Small intestine (tissue), 7 donors: ENCODE data around the gene IL17REL. TPM values are rescaled to one million over a fixed set of nuclear protein-coding genes. Genes with fewer than 3 reads are reported as not detected.
A peak's percentile ranks its signal among the peaks of the same experiment; 100 is the strongest.

ENCODE experiments used
- DNase-seq, 2 donors: peaks; one replicate each; pipeline versions ENCODE4 v3.0.0 to v3.0.0-alpha.2; 2013
- FAIRE-seq: peaks from 2 replicates; lab custom pipeline; 2012; peaks lifted over from hg19 to GRCh38; lab: Jason Lieb, UNC
- H3K27ac ChIP-seq, 3 donors: one replicate each; pipeline ENCODE4 v1.5.1; 2013; ENCODE audit warnings: low read length in 2 of 3, mild to moderate bottlenecking in 2 of 3, control low read depth in 1 of 3, inconsistent platforms in 1 of 3, low read depth in 1 of 3, moderate library complexity in 1 of 3
- H3K27me3 ChIP-seq, 3 donors: one replicate each; pipeline ENCODE4 v1.6.1; 2013; ENCODE audit warnings: low read length in 3 of 3, inconsistent platforms in 1 of 3; ENCODE audit not compliant: control insufficient read depth in 3 of 3, insufficient read depth in 3 of 3
- H3K36me3 ChIP-seq, 3 donors: one replicate each; pipeline ENCODE4 v1.6.1; 2013; ENCODE audit warnings: low read length in 3 of 3, inconsistent platforms in 1 of 3, low read depth in 1 of 3, mild to moderate bottlenecking in 1 of 3, moderate library complexity in 1 of 3; ENCODE audit not compliant: control insufficient read depth in 3 of 3, insufficient read depth in 2 of 3
- H3K4me1 ChIP-seq, 3 donors: one replicate each; pipeline ENCODE4 v1.6.1; 2013; ENCODE audit warnings: low read length in 2 of 3, inconsistent platforms in 1 of 3, low read depth in 1 of 3, mild to moderate bottlenecking in 1 of 3, moderate library complexity in 1 of 3; ENCODE audit not compliant: control insufficient read depth in 3 of 3, insufficient read depth in 2 of 3
- H3K4me3 ChIP-seq, 3 donors: one replicate each; pipeline ENCODE4 v1.5.1; 2013; ENCODE audit warnings: low read length in 3 of 3, control low read depth in 1 of 3, inconsistent platforms in 1 of 3, low read depth in 1 of 3, mild to moderate bottlenecking in 1 of 3, moderate library complexity in 1 of 3
- H3K9me3 ChIP-seq, 2 donors: one replicate each; pipeline ENCODE4 v1.6.1; 2013; ENCODE audit warnings: low read depth in 1 of 2, low read length in 1 of 2; ENCODE audit not compliant: control insufficient read depth in 2 of 2, insufficient read depth in 1 of 2
- WGBS, 3 donors: extraction: QIAGEN DNeasy Blood & Tissue Kit; methylation state at CpG; one replicate each; pipeline ENCODE4 v1.1.7; 2013; 5-methylcytosine and 5-hydroxymethylcytosine counted together
- polyA plus RNA-seq, 4 donors: library from polyadenylated mRNA; stranded (reverse) in 3 of 4; unstranded in 1 of 4; fragments of 200-250 nt in 3 of 4; fragments of 120-200 nt in 1 of 4; gene quantifications; one replicate each; pipeline versions ENCODE4 v1.2.1 to v1.2.3, GENCODE V29; 2013
- donor health status: healthy with polysubstance abuse.
- donor health status: control.
- donor health status: control.
- donor health status: Bipolar disorder and iron deficiency.
- donor health status: healthy.

IL17REL gene
- polyA plus RNA-seq, 4 donors = 0.27 to 0.65 (median 0.49) TPM; not detected in 1

- Histone ChIP-seq H3K36me3 (no peaks in the 10 kb centered on the region), H3K4me3 (no peak overlapping the region), H3K9me3 (no peaks in the 10 kb centered on the region), H3K27me3 (no peaks in the 10 kb centered on the region), H3K4me1 (peaks cover 3 to 77% (median 4%) of the 10 kb centered on the region in 3 donors), H3K27ac (peak overlapping the region in 2 of 3 donors; percentile 95 to 96)
- DNase-seq = no peak
- 48 to 68% (median 56%) methylated on average over 18 to 20 of the region's 20 CpGs for WGBS, 3 donors
- no peak for FAIRE-seq
These were observed 59.4 kb downstream of the IL17REL start for GRCh38 chr22:49953027-49953679.

DNA sequence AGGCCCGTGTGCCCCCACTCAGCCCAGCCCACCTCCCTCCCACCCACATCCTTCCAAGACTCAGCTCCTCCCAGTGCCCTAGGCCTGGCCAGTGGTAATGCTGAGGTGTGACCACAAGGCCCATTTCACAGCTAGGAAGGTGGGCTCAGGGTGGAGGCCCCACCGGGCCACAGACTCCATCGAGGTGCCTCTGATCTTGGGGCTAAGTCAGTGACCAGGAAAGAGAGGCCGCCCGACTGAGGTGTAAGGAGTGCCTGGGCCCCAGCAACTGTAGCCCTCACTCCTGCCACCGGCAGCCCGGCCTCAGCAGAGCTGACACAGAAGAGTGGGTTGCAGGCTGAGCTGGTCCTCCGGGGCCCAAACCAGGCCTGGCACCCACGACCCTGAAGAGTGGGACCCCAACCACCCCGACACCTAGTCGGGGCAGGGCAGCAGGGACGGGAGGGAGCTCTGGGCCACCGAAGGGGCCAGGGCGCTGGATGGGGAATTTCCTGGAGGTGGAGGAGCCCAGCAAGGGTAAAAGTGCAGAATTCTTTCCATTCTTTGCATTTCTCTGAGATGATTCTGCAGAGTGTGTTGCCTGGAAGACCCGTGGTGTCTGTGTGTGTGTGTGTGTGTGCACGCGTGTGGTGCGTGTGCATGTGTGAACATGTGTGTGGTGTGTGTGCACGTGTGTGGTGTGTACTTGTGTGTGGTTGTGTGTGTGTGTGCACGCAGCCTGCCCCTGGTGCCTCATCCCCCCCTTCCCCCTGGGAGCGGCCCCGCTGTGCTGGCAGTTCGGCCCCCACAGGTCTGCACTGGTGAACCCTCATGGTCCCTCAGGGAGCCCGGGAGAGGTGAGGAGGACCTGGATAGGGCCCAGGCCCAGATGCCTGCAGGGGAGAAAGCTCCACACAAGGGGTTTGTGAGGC, 60.3 kb downstream of the IL17REL start:
- H3K36me3 ChIP-seq = no peaks in the 10 kb centered on the region
- H3K27ac ChIP-seq = peak overlapping the region; percentile 71 to 96 (median 95)
- WGBS, 3 donors = 33 to 61% (median 40%) methylated on average over 23 to 24 of the region's 24 CpGs
- no peaks in the 10 kb centered on the region for H3K27me3 ChIP-seq
- H3K4me3 ChIP-seq = no peak overlapping the region
- peaks cover 3 to 77% (median 4%) of the 10 kb centered on the region in 3 donors for H3K4me1 ChIP-seq
- no peak for FAIRE-seq
- no peaks in the 10 kb centered on the region for H3K9me3 ChIP-seq
- peak in 1 of 2 donors; percentile 90 for DNase-seq

DNA sequence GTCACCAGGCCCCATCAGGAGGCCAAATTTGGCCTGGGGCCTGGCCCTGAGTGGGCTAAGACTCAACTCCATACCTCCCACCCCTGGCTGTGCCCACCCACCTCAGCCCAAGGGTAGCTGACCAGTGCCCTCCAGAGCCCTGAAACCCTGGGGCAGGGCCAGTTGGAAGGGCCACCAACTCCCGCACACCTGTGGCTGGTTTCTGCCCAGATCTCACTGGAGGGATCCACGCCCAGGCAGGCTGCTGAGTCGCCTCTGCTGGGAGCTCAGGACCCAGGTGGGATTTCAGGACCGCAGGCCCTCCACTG, 60.9 kb downstream of the IL17REL start:
- DNase-seq = no peak
- Histone ChIP-seq H3K36me3 (no peaks in the 10 kb centered on the region), H3K27ac (peak overlapping the region; percentile 71 to 96 (median 95)), H3K9me3 (no peaks in the 10 kb centered on the region), H3K27me3 (no peaks in the 10 kb centered on the region), H3K4me1 (peaks cover 3 to 78% (median 4%) of the 10 kb centered on the region in 3 donors), H3K4me3 (no peak overlapping the region)
- FAIRE-seq = no peak
- 34 to 67% (median 59%) methylated on average over 3 to 4 of the region's 4 CpGs for WGBS, 3 donors

GRCh38 chr22:49951000-49951677, 61.4 kb downstream of the IL17REL start:
- FAIRE-seq (no peak), DNase-seq (peak; percentile 92 to 94)
- no peak overlapping the region for H3K4me3 ChIP-seq
- peak overlapping the region; percentile 71 to 96 (median 95) for H3K27ac ChIP-seq
- H3K4me1 ChIP-seq = peaks cover 3 to 81% (median 4%) of the 10 kb centered on the region in 3 donors
- WGBS, 3 donors = 20 to 59% (median 33%) methylated on average over 19 to 28 of the region's 28 CpGs
- no peaks in the 10 kb centered on the region for H3K27me3 ChIP-seq
- no peaks in the 10 kb centered on the region for H3K36me3 ChIP-seq
- no peaks in the 10 kb centered on the region for H3K9me3 ChIP-seq

GRCh38 chr22:49950396-49950994, 62.1 kb downstream of the IL17REL start:
- DNase-seq = no peak
- no peak for FAIRE-seq
- no peaks in the 10 kb centered on the region for H3K36me3 ChIP-seq
- H3K27ac ChIP-seq = peak overlapping the region; percentile 71 to 96 (median 95)
- H3K9me3 ChIP-seq = no peaks in the 10 kb centered on the region
- H3K4me3 ChIP-seq = no peak overlapping the region
- no peaks in the 10 kb centered on the region for H3K27me3 ChIP-seq
- H3K4me1 ChIP-seq = peaks cover 3 to 85% (median 4%) of the 10 kb centered on the region in 3 donors
- 27 to 69% (median 47%) methylated on average over 11 to 18 of the region's 18 CpGs for WGBS, 3 donors

DNA sequence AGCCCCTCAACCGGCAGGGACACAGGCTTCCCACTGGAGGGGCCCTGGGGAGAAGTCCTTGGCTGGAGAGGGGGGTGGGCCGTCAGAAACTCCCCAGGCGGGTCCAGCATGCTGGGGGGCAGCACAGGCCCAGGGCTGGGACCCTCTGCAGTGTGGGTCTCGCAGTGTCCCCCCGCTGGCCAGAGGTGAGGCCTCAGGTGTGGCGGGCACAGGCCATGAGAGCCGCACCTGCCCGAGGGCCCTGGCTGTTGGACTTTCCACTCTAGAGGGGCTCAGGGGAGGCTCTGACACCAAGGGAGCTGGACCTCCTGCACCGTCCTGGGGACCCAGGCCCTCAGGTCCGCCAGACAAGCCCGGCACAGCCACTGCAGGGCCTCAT, 62.7 kb downstream of the IL17REL start:
- 39 to 62% (median 61%) methylated on average over 8 to 11 of the region's 11 CpGs for WGBS, 3 donors
- Histone ChIP-seq H3K4me3 (no peak overlapping the region), H3K36me3 (no peaks in the 10 kb centered on the region), H3K27me3 (no peaks in the 10 kb centered on the region), H3K9me3 (no peaks in the 10 kb centered on the region), H3K27ac (peak overlapping the region; percentile 94 to 98 (median 96)), H3K4me1 (peaks cover 3 to 85% (median 4%) of the 10 kb centered on the region in 3 donors)
- FAIRE-seq (no peak), DNase-seq (no peak)

- H3K27me3 ChIP-seq = no peaks in the 10 kb centered on the region
- H3K9me3 ChIP-seq = no peaks in the 10 kb centered on the region
- WGBS, 3 donors = 17 to 64% (median 43%) methylated on average over 25 to 42 of the region's 42 CpGs
- DNase-seq = peak; percentile 90 to 96
- no peaks in the 10 kb centered on the region for H3K36me3 ChIP-seq
- FAIRE-seq = no peak
- peaks cover 3 to 83% (median 4%) of the 10 kb centered on the region in 3 donors for H3K4me1 ChIP-seq
- peak overlapping the region; percentile 34 to 50 (median 43) for H3K4me3 ChIP-seq
- H3K27ac ChIP-seq = peak overlapping the region; percentile 94 to 98 (median 96)
These were observed 63.3 kb downstream of the IL17REL start for GRCh38 chr22:49948958-49949913.
